Measurements from ENCODE around the gene ST8SIA3.

ST8SIA3 gene

DNA sequence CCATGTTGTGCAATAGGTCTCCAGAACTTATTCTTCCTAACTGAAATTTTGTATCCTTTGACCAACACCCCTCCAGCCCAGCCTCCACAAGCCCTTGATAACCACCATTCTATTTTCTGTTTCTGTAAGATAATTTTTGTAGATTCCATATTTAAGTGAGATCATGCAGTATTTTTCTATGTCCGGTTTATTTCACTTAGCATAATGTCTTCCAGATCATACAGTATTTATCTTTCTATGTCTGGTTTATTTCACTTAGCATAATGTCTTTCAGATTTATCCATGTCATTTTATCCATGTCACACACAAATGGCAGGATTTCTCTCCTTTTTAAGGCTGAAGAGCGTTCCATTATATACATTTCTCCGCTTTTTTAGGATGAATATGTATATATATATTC lies 58.4 kb downstream of the ST8SIA3 start:
- TF ChIP-seq CREB1 (IDR thresholded peaks at IDR 0.05; ENCODE audit: low read depth) (no peak), ZBTB7A (IDR thresholded peaks at IDR 0.05; ENCODE audit: low read depth) (no peak), TAF1 (IDR thresholded peaks at IDR 0.05; ENCODE audit: low read depth) (no peak), TCF12 (IDR thresholded peaks at IDR 0.05; ENCODE audit: low read depth) (no peak), EGR1 (IDR thresholded peaks at IDR 0.05) (no peak), TEAD4 (IDR thresholded peaks at IDR 0.05) (no peak), RAD21 (IDR thresholded peaks at IDR 0.05; ENCODE audit: low read depth) (no peak), REST (IDR thresholded peaks at IDR 0.05; ENCODE audit: low read depth) (no peak), MAX (IDR thresholded peaks at IDR 0.05) (no peak), YY1 (IDR thresholded peaks at IDR 0.05; ENCODE audit: low read depth) (no peak), FOXM1 (IDR thresholded peaks at IDR 0.05; ENCODE audit: borderline replicate concordance, low read depth) (no peak), CEBPB (IDR thresholded peaks at IDR 0.05) (no peak), EP300 (IDR thresholded peaks at IDR 0.05; ENCODE audit: borderline replicate concordance) (no peak), NFIC (IDR thresholded peaks at IDR 0.05) (no peak)
- TF ChIP-seq, protein P1, sequence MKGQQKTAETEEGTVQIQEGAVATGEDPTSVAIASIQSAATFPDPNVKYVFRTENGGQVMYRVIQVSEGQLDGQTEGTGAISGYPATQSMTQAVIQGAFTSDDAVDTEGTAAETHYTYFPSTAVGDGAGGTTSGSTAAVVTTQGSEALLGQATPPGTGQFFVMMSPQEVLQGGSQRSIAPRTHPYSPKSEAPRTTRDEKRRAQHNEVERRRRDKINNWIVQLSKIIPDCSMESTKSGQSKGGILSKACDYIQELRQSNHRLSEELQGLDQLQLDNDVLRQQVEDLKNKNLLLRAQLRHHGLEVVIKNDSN (IDR thresholded peaks at IDR 0.05), result no peak

DNA sequence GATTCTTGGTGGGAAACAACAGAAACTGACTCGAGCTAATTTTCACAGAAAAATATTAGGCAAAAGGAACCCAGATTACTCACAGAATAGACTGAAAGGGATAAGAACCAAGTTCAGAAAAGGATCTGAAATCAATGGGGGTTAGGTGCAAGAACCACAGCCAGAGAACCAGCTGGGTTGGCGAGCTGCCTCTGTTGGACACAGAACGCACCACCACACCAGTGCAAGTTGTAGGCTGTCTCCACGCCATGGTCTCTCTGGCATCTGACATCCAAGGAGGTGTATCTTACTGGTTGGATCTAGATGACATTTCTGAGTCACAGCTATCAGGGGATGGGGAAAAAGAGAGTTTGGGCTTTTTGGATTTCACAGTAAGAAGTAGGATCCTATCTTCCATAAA lies 64.2 kb downstream of the ST8SIA3 start:
- no peak for TF ChIP-seq NFIC (IDR thresholded peaks at IDR 0.05)
- no peak for TF ChIP-seq FOXM1 (IDR thresholded peaks at IDR 0.05; ENCODE audit: borderline replicate concordance, low read depth)
- no peak for TF ChIP-seq REST (IDR thresholded peaks at IDR 0.05; ENCODE audit: low read depth)
- TF ChIP-seq TCF12 (IDR thresholded peaks at IDR 0.05; ENCODE audit: low read depth), result no peak
- TF ChIP-seq, protein P1 (IDR thresholded peaks at IDR 0.05), result no peak
- TF ChIP-seq ZBTB7A (IDR thresholded peaks at IDR 0.05; ENCODE audit: low read depth), result no peak
- TF ChIP-seq MAX (IDR thresholded peaks at IDR 0.05), result no peak
- TF ChIP-seq CREB1 (IDR thresholded peaks at IDR 0.05; ENCODE audit: low read depth), result no peak
- no peak for TF ChIP-seq YY1 (IDR thresholded peaks at IDR 0.05; ENCODE audit: low read depth)
- no peak for TF ChIP-seq CEBPB (IDR thresholded peaks at IDR 0.05)
- TF ChIP-seq TAF1 (IDR thresholded peaks at IDR 0.05; ENCODE audit: low read depth), result no peak
- no peak for TF ChIP-seq EGR1 (IDR thresholded peaks at IDR 0.05)
- TF ChIP-seq EP300 (IDR thresholded peaks at IDR 0.05; ENCODE audit: borderline replicate concordance), result no peak
- no peak for TF ChIP-seq TEAD4 (IDR thresholded peaks at IDR 0.05)
- TF ChIP-seq RAD21 (IDR thresholded peaks at IDR 0.05; ENCODE audit: low read depth), result no peak

All from Ishikawa (cell line).